Measurements from ENCODE around the gene ACAD11. TPM values are rescaled to one million over a fixed set of nuclear protein-coding genes. Genes with fewer than 3 reads are reported as not detected.
"Not testable (repeated sequence)": the region's sequence is repeated elsewhere in the genome, so short reads cannot be mapped to it uniquely, and the experiment has no call there.

Gene ACAD11
- polyA plus RNA-seq, 1 donor = 58.7 TPM

DNA sequence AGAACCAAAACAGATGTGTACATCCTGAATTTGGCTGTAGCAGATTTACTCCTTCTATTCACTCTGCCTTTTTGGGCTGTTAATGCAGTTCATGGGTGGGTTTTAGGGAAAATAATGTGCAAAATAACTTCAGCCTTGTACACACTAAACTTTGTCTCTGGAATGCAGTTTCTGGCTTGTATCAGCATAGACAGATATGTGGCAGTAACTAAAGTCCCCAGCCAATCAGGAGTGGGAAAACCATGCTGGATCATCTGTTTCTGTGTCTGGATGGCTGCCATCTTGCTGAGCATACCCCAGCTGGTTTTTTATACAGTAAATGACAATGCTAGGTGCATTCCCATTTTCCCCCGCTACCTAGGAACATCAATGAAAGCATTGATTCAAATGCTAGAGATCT, 59.0 kb downstream of the ACAD11 start:
- not testable (repeated sequence) for DNase-seq

DNA sequence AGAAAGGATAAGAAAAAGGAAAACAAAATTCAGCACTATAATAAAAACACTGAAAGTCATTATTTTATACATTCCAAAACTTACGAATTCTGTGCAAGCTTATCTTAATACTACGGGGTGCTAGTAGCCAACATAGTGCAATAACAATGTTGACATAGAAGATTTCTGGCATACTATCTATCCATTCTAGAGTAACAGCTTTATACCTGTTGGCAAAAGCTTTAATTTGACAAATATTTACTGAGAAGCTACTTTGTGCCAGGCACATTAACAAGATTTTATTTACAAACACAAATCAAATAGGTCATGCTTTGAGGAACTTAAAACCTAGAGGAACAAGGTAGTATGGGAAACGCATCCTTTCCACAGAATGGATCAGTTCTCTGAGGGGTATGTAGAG, 61.4 kb downstream of the ACAD11 start:
- no peak for DNase-seq

DNA sequence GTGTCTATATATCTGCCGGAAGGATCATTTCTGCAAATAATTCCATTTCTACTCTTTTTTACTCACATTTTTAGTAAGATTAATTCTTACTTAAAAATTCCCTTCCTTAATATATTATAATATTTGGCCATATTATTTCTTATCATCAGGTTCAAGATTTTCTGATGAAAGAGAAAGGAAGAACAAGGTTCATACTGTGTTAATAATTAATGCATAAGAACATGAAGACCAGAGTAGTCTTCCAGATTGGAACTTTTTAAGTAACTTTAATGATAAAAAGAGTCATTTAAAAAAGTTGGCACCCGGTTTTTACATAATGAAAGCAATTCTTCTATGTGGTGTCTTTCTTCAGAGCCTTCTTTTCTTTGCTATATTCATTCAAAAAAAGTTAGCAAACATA, 61.9 kb downstream of the ACAD11 start:
- no peak for DNase-seq

DNA sequence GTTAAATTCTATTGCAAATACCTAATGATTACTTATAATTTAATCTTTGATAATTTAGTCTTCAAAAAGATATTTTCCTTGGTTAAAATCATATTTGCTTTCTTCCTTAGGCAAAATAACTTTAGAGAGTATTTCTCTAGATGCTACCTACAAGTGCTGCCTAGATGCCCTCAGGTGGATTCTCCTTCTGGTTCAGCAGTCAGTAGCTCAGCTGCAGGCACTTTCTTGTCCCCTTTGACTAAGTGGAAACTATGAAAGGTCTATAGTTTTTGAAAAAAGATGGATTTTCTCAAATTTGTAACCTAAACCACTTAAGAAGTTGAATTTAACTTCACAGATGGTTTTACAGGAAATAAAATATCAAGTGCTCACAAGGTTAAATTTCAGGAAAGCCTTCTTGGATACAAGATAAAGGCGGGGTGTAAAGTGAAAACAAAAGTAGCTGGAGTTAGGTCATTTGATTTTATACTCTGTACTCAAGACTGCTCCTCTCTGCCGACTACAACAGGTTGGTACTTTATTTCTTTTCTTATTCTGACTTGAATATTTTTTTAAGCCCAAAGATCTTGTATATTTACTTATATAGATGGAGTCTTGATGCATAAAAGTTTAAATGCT, 62.7 kb downstream of the ACAD11 start, which contains the start of gene ACKR4:
TSS of gene ACKR4 (plus strand) at position 455 of the 618 bp plus-strand sequence. CDS start 3,128 bp downstream, outside the sequence.
- no peak for DNase-seq

DNA sequence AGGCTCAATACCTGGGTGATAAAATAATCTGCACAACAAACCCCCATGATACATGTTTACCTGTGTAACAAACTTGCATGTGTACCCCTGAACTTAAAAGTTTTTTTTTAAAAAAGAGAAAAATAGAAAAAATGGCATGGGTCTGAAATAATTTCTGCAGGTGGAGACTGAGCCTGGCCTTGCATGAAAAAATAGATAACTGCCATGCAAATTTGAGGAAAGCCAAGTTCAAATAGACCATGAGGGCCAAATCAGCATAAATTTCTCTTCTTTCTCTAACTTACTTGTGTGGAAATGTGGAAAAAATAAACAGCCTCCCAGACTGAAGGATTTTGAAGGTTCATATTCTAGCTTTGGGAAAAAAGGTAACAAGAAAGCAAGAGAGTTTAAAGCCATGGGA, 63.3 kb downstream of the ACAD11 start:
- DNase-seq = no peak

DNA sequence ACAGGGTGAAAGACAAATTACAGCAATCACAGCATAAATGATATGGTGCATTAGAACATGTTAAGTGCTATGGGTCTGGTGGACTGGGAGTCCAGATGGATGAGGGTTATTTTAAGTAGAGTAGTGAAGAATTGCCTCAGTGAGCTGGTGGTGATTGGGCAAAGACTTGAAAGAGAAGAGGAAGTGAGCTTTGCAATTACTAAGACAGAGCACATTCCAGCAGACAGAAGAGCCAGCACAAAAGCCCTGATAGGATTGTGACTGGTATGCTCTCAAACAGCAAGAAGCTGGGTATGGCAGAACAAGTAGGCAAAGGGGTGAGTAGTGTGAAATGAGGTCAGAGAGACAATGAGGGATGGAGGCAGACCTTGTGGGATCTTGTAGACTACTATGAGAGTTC, 64.6 kb downstream of the ACAD11 start:
- no peak for DNase-seq

DNA sequence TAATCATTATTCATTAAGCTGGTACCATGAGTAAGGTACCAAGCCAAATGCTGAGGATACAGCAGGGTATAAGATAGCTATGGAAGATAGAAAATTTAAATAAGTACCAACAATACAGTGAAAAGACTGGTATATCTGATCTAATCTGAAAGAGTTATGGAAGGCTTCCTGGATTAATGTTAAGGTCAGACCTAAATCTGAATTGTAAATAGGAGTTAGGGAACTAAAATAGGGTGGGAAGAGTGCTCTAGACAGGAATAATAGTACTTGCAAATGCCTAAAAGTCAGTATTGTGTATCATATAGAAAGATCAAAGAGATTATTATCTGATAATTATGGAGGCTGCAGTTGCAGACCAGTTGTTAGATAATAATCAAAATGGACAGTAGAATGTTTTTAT, 65.1 kb downstream of the ACAD11 start:
- DNase-seq = no peak

DNA sequence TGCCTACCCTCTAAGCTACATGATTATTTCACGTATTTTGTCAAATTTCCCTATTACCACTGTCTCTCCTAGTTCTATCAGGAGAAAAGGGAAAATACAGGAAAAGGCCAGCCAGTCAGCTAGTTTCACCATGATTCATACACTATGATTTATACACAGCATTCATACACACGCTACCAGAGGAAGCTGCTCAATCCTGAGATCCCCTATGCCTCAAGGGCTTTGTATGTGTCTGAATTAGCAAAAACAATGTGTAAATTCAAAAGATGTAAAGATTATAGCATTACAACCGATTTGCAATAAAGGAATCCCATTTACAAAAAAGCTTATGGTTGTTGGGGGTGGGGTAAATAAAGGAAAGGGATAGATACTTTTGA, 65.7 kb downstream of the ACAD11 start:
- DNase-seq = no peak

DNA sequence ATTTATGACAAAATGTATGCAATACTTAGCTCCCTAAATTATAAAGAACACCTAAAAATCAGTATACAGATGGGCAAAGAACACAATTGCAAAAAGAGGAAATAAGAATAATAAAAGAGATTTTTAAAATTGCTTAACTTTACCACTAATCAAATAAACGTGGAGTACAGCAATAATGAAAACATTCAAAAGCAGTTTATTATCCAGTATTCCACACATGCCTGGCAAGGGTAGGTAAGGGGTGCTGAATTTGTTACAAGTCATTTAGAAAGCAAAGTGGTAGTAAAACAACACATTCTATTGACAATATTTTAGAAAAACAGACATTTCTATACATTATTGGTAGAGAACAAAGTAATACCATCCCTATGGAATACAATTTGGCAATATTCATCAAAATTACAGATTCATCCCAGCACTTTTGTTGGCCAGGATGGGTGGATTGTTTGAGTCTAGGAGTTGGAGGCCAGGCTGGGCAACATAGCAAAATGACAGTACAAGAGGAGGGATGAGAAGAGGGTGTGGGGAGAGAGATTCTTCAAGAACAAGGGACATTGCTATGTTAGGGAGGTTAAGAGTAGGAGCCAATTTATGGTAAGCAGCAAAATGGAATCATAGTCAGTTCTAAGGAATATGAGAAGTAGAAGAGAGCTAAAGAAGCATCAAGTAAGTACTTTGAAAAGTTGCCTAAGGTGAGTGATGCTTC, 66.2 kb downstream of the ACAD11 start:
- DNase-seq = no peak

DNA sequence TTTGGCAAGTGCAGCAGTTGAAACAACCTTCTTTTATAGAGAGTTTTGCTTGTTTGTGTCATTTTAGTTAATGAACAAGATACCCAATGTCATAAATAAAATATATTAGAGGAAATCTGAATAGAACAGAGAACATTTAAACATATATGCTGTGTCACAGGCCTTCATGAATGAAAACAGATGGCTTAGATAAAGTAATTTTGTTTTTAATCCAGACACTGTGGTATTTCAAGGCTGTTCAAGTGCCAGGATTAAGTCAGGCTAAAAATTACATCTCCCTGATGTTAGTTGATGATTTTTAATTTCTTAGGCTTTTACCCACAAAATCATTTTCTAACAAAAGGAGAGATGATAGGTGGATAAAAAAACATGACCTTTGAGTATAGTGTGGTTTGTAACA, 67.4 kb downstream of the ACAD11 start:
- DNase-seq = no peak

DNA sequence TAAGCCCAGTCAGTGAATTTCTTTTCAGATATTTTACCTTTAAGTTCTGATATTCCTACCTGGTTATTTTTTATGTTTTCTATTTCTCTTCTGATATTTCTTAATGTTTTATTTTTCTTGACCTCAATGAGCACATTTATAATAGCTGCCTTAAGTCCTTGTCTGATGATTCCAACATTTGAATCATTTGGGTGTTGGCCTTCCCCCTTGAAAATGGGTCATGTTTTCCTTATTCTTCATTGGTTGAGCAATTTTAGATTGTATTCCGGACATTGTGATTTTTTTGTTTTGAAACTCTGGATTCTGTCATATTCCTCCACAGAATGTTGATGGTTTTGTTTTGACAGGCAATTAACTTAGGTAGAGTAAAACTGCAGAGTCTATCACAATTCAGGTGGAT, 72.2 kb downstream of the ACAD11 start:
- DNase-seq = no peak

DNA sequence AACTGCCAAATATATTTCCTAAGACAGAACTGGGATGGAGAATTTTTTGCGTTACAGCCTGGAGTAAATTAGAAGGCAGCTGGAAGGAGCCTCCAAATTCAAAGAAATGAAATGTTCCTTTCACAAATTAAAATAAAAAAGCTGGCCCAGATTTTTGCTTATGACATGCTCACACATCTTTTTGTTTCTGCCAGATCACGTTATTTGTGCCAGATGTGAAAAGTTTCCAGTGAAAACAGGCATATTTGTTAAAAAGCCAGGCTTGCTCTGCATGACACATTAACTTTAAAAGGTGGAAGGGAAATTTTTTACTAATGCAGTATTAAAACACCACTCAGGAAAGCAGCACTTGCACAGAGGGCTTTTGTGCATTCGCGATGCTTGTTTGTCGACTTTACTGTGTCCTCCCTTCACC, 85.8 kb downstream of the ACAD11 start:
- DNase-seq = no peak

DNA sequence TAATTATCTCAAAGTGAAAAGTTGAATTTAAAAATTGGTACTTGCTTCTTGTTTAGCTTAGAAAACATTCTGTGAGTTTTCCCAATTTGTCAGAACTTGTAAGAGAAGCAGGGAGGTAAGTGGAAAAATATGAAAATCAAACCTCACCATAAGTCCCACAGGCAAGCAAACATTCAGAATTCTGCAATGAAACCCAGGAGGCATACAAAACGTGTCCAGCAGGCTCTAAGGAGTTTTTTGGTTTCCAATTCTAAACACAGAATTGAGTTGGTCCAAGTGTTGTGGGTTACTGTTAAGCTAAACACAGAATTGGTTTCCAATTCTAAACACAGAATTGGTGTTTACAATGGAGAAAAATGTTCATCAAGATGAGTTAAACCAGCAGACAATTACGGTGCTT, 89.6 kb downstream of the ACAD11 start:
- DNase-seq = no peak

DNA sequence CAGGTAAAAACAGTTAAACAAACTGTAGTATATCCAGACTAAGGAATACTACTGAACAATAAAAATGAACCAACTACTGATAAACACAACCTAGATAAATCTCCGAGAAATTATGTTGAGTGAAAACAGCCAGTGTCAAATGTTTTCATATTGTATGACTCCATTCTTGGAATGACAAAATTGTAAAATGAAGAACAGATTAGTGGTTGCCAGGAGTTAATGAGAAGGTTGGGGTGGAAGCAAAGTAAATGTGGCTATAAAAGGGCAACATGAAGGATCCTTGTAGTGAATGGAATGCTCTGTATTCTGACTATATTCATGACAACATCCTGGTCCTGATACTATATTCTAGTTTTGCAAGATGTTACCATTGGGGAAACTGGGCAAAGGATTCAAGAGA, 90.0 kb downstream of the ACAD11 start:
- DNase-seq = no peak

DNA sequence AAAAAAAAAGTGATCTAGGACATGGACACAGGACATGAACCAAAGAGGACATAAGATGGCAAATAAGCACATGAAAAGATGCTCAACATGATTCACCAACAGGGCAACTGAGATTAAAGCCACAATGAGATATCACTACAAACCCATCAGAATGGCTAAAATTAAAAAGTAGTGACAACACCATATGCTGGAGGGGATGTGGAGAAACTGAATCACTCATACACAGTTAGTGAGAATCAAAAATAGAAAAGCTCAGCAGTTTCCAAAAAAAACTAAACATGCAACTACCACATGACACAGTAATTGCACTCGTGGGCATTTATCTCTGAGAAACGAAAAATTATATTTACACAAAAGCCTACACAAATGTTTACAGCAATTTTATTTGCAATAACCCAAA, 90.5 kb downstream of the ACAD11 start:
- DNase-seq = no peak

DNA sequence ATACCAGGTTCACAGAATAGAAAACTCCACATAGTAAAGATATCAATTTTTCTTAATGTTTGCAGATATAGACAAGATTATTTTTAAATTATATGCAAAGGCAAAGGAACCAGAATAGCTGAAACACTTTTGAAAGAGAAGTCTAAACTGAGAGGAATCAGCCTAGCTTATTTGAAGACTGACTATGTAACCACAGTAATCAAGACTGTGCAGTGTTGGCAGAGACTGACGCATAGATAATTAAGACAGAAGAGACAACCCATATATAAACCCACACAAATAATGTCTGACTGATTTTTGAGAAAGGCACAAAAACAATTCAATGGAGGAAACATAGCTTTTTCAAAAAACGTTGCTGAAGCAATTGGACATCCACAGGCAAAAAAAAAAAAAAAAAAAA, 91.2 kb downstream of the ACAD11 start:
- no peak for DNase-seq

DNA sequence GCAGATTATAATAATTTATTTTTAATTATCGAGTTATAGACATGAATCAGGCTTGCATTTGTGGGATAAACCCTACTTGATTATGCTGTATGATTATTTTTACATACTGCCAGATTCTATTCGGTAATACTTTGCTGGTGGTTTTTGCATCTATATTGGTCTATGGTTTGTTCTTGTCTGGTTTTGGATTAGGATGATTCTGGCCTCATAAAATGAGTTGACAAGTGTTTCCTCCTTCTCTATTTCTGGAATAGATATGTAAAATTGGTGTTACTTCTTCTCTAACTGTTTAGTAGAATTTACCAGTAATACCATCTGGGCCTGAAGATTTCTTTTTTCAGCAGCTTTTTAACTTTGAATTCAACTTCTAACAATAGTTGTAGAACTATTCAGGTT, 95.5 kb downstream of the ACAD11 start:
- no peak for DNase-seq

DNA sequence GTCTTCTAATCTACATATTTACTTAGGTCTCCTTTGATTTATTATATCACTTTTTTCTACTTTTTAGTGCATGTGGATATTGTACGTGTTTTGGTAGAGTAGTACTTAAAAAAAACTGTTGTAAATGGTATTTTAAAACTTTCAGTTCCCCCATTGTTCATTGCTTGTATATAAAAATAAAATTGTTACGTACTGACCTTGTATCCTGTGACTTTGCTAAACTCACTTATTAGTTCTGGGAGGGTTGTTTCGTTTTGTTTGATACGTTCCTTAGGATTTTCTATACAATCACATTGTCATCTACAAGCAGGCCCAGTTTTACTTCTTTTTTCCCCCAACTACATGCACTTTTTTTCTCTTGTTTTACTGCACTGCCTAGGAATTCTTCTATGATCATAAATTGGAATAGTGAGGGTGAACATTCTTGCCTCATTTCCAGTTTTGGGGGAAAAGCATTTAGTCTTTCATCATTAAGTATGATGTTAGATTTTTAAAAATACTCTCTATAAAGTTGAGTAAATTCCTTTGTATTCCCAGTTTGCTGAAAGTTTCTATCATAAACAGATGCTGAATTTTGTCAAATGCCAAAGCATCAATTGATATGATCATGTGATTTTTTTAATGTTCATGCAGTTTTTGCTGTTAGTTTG, 96.1 kb downstream of the ACAD11 start:
- no peak for DNase-seq

DNA sequence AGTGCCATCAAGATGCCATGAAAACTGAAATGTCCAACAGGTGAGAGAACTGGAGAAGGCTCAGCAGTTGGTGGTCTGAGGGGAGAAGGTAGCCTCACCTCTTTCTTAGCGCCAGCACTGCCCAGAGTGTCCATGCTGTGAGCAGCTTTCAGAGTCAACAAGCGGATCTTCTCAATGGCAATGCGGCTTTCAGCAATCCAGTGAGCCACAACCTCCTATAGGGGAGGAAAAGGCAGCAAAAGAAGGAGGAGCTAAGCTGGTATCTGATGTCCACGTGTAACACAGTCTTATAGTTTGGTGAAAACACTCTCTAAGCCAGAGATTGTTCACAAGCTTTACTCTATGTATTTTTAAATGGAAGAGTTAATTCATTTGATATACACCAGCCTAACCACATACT, 98.6 kb downstream of the ACAD11 start:
- no peak for DNase-seq

DNA sequence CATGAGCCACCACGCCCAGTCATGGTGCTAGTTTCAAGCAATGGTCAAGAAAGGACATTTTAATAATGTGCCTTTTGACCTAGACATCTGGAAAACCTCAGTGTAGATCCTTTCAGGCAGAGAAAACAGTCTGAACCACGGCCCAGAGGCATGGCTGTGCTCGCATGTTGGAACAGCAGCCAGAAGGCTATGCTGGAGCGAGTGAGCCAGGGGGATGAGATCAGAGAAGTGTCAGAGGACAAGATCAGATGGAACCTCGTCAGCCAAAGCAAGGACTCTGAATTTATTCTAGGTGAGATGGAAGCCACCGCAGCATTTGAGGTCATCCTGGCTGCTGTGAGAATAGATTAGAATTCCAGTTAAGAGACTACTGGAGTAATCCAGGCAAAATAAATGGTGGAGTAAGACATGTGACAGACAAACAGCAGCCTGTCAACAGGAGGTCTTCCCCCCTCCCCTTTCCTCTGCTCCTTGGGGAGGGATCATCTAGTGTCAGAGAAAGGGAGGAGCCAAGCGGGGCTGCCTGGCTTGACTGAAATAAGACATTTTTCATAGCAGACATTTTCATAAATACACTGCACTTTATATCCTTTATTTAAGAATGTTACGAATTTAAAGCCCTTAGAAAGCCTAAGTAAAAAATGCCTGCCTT, 103.0 kb downstream of the ACAD11 start:
- no peak for DNase-seq

DNA sequence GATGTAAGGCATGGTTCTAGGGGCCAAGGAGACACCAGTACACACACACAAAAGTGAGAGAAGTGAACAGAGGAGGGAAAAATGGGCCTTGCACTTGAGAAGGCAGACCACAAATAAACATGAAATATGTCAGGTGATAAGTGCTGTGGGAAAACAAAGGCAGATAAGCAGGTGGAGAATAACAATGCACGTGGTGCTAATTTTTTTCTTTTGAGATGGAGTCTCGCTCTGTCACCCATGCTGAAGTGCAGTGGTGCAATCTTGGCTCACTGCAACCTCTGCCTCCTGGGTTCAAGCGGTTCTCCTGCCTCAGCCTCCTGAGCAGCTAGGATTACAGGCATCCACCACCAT, 103.6 kb downstream of the ACAD11 start:
- not testable (repeated sequence) for DNase-seq

DNA sequence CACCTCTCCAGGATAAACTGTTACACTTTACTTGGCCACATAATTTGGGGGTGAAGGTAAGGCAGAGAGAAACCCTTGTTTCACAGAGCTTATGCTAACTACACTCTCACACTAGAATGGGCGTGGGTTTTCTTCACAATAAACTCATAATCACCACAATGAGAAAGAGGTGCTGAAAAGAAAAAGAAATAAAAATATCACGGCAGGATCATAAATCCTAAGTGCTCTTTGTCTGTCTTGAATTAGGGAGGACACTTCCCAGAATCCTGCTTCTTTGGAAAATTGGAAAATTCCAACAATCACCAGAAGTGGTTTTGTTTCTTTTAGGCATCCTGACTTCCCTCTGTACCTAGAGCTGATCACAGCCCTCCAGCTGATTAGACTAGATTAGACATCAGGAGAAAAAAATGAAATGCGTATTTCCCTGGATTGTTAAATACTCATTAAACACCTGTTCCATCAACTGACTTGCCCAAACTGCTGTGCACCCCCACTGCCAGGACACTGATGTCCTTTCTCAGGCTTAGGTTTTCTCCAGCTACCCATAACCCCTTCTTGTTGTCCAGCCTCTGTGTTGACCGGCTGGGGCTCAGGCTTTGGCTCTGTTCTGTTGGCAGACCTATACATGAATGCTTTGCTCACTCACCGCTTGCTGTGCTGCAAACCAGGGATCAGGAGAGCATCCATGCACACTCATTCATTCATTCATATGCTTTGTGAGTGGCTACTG, 104.1 kb downstream of the ACAD11 start:
- DNase-seq = no peak

DNA sequence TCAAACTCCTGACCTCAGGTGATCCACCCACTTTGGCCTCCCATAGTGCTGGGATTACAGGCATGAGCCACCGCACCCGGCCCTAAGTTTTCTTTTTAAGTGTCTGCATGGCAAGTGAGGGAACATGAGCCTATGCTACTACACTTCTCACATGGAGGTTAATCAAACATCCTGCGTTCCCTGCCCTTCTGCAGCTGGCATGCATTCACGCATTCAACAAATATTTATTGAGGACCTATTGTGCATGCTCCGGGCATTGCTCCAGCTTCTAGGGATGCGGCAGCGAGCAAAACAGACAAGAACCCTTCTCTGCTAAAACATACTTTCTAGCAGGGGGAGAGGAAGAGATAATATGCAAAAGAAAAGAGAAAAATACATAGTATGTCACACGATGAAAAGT, 105.2 kb downstream of the ACAD11 start:
- no peak for DNase-seq

All from left kidney (tissue), 2 donors.